Keratinocyte (primary cell): ENCODE data around the gene TDRD6. TPM values are rescaled to one million over a fixed set of nuclear protein-coding genes. Genes with fewer than 3 reads are reported as not detected.
A peak's percentile ranks its signal among the peaks of the same experiment; 100 is the strongest.

Source experiments
- DNase-seq: peaks from one replicate; pipeline ENCODE4 v3.0.0-alpha.2; 2011; ENCODE audit warnings: low read depth, missing footprints, low spot score
- FAIRE-seq: peaks from 2 replicates; lab custom pipeline; 2011; peaks lifted over from hg19 to GRCh38; lab: Jason Lieb, UNC
- H2AFZ ChIP-seq: 2 replicates; pipeline ENCODE4 v1.6.0; 2012; ENCODE audit warnings: low read length, control low read depth, inconsistent platforms; ENCODE audit not compliant: control insufficient read depth
- H3K27ac ChIP-seq: 2 replicates; pipeline ENCODE4 v1.5.1; 2011; ENCODE audit warnings: low read length; ENCODE audit not compliant: control insufficient read depth, insufficient read depth
- H3K27me3 ChIP-seq: 3 replicates; pipeline ENCODE4 v1.6.0; 2011; ENCODE audit warnings: low read length; ENCODE audit not compliant: control insufficient read depth, insufficient read depth; ENCODE audit errors: extremely low read depth
- H3K36me3 ChIP-seq, 2 experiments: 2 replicates in 1 of 2; 3 replicates in 1 of 2; pipeline ENCODE4 v1.5.1; 2011; ENCODE audit warnings: low read length in 2 of 2, mild to moderate bottlenecking in 1 of 2; ENCODE audit not compliant: control insufficient read depth in 2 of 2, insufficient read depth in 2 of 2; ENCODE audit errors: extremely low read depth in 1 of 2
- H3K4me1 ChIP-seq: 3 replicates; pipeline ENCODE4 v1.5.1; 2011; ENCODE audit warnings: low read length; ENCODE audit not compliant: control insufficient read depth, insufficient read depth; ENCODE audit errors: extremely low read depth
- H3K4me2 ChIP-seq: 3 replicates; pipeline ENCODE4 v1.6.0; 2011; ENCODE audit warnings: low read depth, low read length; ENCODE audit not compliant: control insufficient read depth, insufficient read depth; ENCODE audit errors: extremely low read depth
- H3K4me3 ChIP-seq, 3 experiments: fragments of 200-600 bp in 1 of 3; sonication (generic) in 1 of 3; 2 replicates in 2 of 3; 3 replicates in 1 of 3; pipeline ENCODE4 v1.5.1; 2011 to 2016; ENCODE audit warnings: low read length in 3 of 3, mild to moderate bottlenecking in 3 of 3, control low read depth in 2 of 3, inconsistent platforms in 1 of 3, low read depth in 1 of 3, mixed read lengths in 1 of 3, mixed run types in 1 of 3, moderate library complexity in 1 of 3; ENCODE audit not compliant: control insufficient read depth in 2 of 3, insufficient read depth in 2 of 3; ENCODE audit errors: extremely low read depth in 1 of 3
- H3K79me2 ChIP-seq: 2 replicates; pipeline ENCODE4 v1.6.0; 2012; ENCODE audit warnings: low read length; ENCODE audit not compliant: control insufficient read depth, insufficient read depth
- H3K9ac ChIP-seq: 3 replicates; pipeline ENCODE4 v1.6.0; 2011; ENCODE audit warnings: low read length; ENCODE audit not compliant: control insufficient read depth, insufficient read depth; ENCODE audit errors: extremely low read depth
- H3K9me1 ChIP-seq: 3 replicates; pipeline ENCODE4 v1.6.0; 2011; ENCODE audit warnings: low read length; ENCODE audit not compliant: control insufficient read depth, insufficient read depth; ENCODE audit errors: extremely low read depth
- H3K9me3 ChIP-seq: 2 replicates; pipeline ENCODE4 v1.5.1; 2012; ENCODE audit warnings: low read depth, low read length; ENCODE audit not compliant: control insufficient read depth
- H4K20me1 ChIP-seq: 3 replicates; pipeline ENCODE4 v1.6.0; 2011; ENCODE audit warnings: low read length; ENCODE audit not compliant: control insufficient read depth, insufficient read depth; ENCODE audit errors: extremely low read depth
- EZH2 ChIP-seq: IDR thresholded peaks from one replicate; pipeline ENCODE4 v1.6.1; 2012; ENCODE audit warnings: inconsistent platforms, mild to moderate bottlenecking, low read length, moderate library complexity
- dilution Hi-C: fragments of 300-500 bp; cut with MboI; formaldehyde crosslinking; loops from one replicate; pipeline ENCODE4 v1.7.0; 2020; ENCODE audit warnings: low sequenced_read_pairs; ENCODE audit not compliant: extremely low pct_ligation_motif_present
- polyA plus RNA-seq, 5 experiments: library from polyadenylated mRNA; depleted of rRNA in 3 of 5; stranded (reverse) in 3 of 5; stranded (forward) in 1 of 5; unstranded in 1 of 5; fragments of >200 nt; gene quantifications; 1 replicate in 1 of 5; 2 replicates in 3 of 5; 3 replicates in 1 of 5; pipeline versions ENCODE4 v1.2.1 to v1.2.3, GENCODE V29; 2011 to 2012; ENCODE audit warnings: missing spikeins in 2 of 5, low read depth in 1 of 5, low replicate concordance in 1 of 5
- TF ChIP-seq, protein P1 (sequence below), 3 experiments: IDR thresholded peaks in 1 of 3; conservative IDR thresholded peaks in 1 of 3; optimal IDR thresholded peaks in 1 of 3; 2 replicates in 2 of 3; 3 replicates in 1 of 3; pipeline versions ENCODE3 to v1.5.1; 2011; ENCODE audit warnings: low read length in 3 of 3, mild to moderate bottlenecking in 3 of 3, moderate library complexity in 2 of 3, control low read depth in 1 of 3, inconsistent platforms in 1 of 3; ENCODE audit not compliant: insufficient read depth in 2 of 3; ENCODE audit errors: extremely low read depth in 1 of 3

The TDRD6 gene
- polyA plus RNA-seq, 1 donor (not counting 4 experiments of a cell fraction or from before 2014, with no cell fraction given), result 0.25 TPM

DNA sequence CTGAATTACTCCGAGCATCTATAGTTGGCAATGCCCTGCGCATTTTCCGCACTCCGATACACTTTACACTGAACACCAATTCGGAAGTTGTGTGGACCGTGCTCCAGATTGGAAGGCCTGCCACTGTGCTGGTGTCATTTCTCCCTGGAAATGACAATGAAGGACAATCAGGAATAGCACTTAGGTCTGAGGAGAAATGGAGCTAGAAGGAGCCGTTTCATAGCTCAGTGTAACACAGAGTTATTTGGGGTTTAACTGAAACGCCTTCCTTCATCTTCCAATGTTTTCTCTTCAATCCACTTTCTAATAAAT is 48.0 kb downstream of the TDRD6 start:
- peak overlapping the region; percentile 94 for H3K4me2 ChIP-seq
- H4K20me1 ChIP-seq, result no peaks in the 10 kb centered on the region
- FAIRE-seq, result peak; percentile 89
- no peaks in the 10 kb centered on the region for H3K9me3 ChIP-seq
- no peaks in the 10 kb centered on the region for H3K9me1 ChIP-seq
- H3K27ac ChIP-seq, result no peak overlapping the region
- no peaks in the 10 kb centered on the region for H3K79me2 ChIP-seq
- H3K27me3 ChIP-seq, result no peaks in the 10 kb centered on the region
- H2AFZ ChIP-seq, result peak overlapping the region; percentile 74
- peak overlapping the region; percentile 54 to 80 (median 77) for H3K4me3 ChIP-seq
- no peaks in the 10 kb centered on the region for H3K36me3 ChIP-seq
- H3K4me1 ChIP-seq, result peaks cover 23% of the 10 kb centered on the region
- peak overlapping the region; percentile 69 for H3K9ac ChIP-seq
- DNase-seq, result no peak
- TF ChIP-seq, protein P1, sequence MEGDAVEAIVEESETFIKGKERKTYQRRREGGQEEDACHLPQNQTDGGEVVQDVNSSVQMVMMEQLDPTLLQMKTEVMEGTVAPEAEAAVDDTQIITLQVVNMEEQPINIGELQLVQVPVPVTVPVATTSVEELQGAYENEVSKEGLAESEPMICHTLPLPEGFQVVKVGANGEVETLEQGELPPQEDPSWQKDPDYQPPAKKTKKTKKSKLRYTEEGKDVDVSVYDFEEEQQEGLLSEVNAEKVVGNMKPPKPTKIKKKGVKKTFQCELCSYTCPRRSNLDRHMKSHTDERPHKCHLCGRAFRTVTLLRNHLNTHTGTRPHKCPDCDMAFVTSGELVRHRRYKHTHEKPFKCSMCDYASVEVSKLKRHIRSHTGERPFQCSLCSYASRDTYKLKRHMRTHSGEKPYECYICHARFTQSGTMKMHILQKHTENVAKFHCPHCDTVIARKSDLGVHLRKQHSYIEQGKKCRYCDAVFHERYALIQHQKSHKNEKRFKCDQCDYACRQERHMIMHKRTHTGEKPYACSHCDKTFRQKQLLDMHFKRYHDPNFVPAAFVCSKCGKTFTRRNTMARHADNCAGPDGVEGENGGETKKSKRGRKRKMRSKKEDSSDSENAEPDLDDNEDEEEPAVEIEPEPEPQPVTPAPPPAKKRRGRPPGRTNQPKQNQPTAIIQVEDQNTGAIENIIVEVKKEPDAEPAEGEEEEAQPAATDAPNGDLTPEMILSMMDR (optimal IDR thresholded peaks at IDR 0.05 in 1 of 3, IDR thresholded peaks at IDR 0.05 in 1 of 3, conservative IDR thresholded peaks at IDR 0.05 in 1 of 3; ENCODE audit: extremely low read depth in 1 of 3, insufficient read depth in 2 of 3, low read length in 3 of 3), result no peak
- no peak for TF ChIP-seq EZH2
- dilution Hi-C loops, result no loop called here

DNA sequence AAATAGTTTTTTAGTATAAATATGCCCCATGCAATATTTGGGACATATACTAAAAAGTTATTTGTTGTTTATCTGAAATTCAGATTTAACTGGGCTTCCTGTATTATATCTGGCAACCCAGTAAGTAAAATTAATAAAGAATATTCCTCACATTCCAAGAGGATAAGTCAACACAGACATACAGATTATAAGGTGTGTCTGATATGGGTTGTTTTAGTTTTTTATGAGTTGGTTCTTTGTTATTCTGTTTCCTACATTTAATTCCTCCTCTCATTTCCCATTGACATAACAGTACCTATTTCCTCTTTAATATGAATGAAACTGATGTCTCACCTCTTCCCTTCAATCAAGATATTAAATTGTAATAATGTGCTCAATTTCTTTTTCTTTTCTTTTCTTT is 49.2 kb downstream of the TDRD6 start:
- Histone ChIP-seq H3K4me3 (no peak overlapping the region), H3K9ac (no peak overlapping the region), H3K27ac (no peak overlapping the region), H3K79me2 (no peaks in the 10 kb centered on the region), H4K20me1 (no peaks in the 10 kb centered on the region), H3K36me3 (no peaks in the 10 kb centered on the region), H3K9me1 (no peaks in the 10 kb centered on the region), H3K9me3 (no peaks in the 10 kb centered on the region), H2AFZ (no peak overlapping the region), H3K27me3 (no peaks in the 10 kb centered on the region), H3K4me1 (peaks cover 23% of the 10 kb centered on the region), H3K4me2 (peak overlapping the region; percentile 45)
- TF ChIP-seq, protein P1 (optimal IDR thresholded peaks at IDR 0.05 in 1 of 3, IDR thresholded peaks at IDR 0.05 in 1 of 3, conservative IDR thresholded peaks at IDR 0.05 in 1 of 3; ENCODE audit: extremely low read depth in 1 of 3, insufficient read depth in 2 of 3, low read length in 3 of 3), result no peak
- TF ChIP-seq EZH2, result no peak
- FAIRE-seq (peak; percentile 5), DNase-seq (no peak)
- dilution Hi-C loops, result no loop called here
